ENCODE data around the gene PRDX2.
A peak's percentile ranks its signal among the peaks of the same experiment; 100 is the strongest.
"Not testable (repeated sequence)": the region's sequence is repeated elsewhere in the genome, so short reads cannot be mapped to it uniquely, and the experiment has no call there.

The PRDX2 gene

GRCh38 chr19:12801466-12802266 is at the start of gene PRDX2, which contains the start of gene THSD8:
Gene PRDX2 (minus strand): TSS chr19:12801800. CDS start chr19:12801261, 539 bp downstream.
Gene THSD8 (plus strand): TSS chr19:12802069. CDS start chr19:12802072, 3 bp downstream.
- H3K27me3 ChIP-seq (replicated peaks; ENCODE audit: control insufficient read depth, insufficient read depth, low read length), result no peaks in the 10 kb centered on the region
- no peaks in the 10 kb centered on the region; the same call in 1 of the 2 replicates for H3K36me3 ChIP-seq (ENCODE audit: control insufficient read depth, insufficient read depth, low read length)
- DNase-seq (ENCODE audit: extremely low read depth, insufficient read length), result peak; percentile 92
- TF ChIP-seq CTCF (IDR thresholded peaks at IDR 0.05; ENCODE audit: insufficient read depth, low read length, poor library complexity, severe bottlenecking), result no peak
- peak within 1 kb of the TSS; percentile 66 for H3K4me3 ChIP-seq (replicated peaks; ENCODE audit: low read depth, low read length)

GRCh38 chr19:12847159-12848139 is 45.8 kb upstream of the PRDX2 start:
- peak overlapping the region; percentile 20; the same call in 1 of the 2 replicates for H3K4me3 ChIP-seq (replicated peaks; ENCODE audit: low read depth, low read length)

GRCh38 chr19:12846613-12847012 is 45.0 kb upstream of the PRDX2 start:
- H3K36me3 ChIP-seq (ENCODE audit: control insufficient read depth, insufficient read depth, low read length); DNase-seq (ENCODE audit: extremely low read depth, insufficient read length); H3K27me3 ChIP-seq (replicated peaks; ENCODE audit: control insufficient read depth, insufficient read depth, low read length); H3K4me3 ChIP-seq (replicated peaks; ENCODE audit: low read depth, low read length): not testable (repeated sequence)

More at GRCh38 chr19:12847159-12848139, 45.8 kb upstream of the PRDX2 start:
- peak; percentile 86 for DNase-seq (ENCODE audit: extremely low read depth, insufficient read length)
- no peaks in the 10 kb centered on the region for H3K36me3 ChIP-seq (ENCODE audit: control insufficient read depth, insufficient read depth, low read length)
- no peaks in the 10 kb centered on the region; the same call in 1 of the 2 replicates for H3K27me3 ChIP-seq (replicated peaks; ENCODE audit: control insufficient read depth, insufficient read depth, low read length)
- TF ChIP-seq CTCF (IDR thresholded peaks at IDR 0.05; ENCODE audit: insufficient read depth, low read length, poor library complexity, severe bottlenecking), result peak; percentile 71

- H3K36me3 ChIP-seq (ENCODE audit: control insufficient read depth, insufficient read depth, low read length), result no peaks in the 10 kb centered on the region
- no peak for TF ChIP-seq CTCF (IDR thresholded peaks at IDR 0.05; ENCODE audit: insufficient read depth, low read length, poor library complexity, severe bottlenecking)
- no peak overlapping the region for H3K4me3 ChIP-seq (replicated peaks; ENCODE audit: low read depth, low read length)
- no peak for DNase-seq (ENCODE audit: extremely low read depth, insufficient read length)
- no peaks in the 10 kb centered on the region; the same call in none of the 2 replicates for H3K27me3 ChIP-seq (replicated peaks; ENCODE audit: control insufficient read depth, insufficient read depth, low read length)
Observed at GRCh38 chr19:12843999-12844732, 42.6 kb upstream of the PRDX2 start.

- DNase-seq (ENCODE audit: extremely low read depth, insufficient read length), result no peak
- H3K36me3 ChIP-seq (ENCODE audit: control insufficient read depth, insufficient read depth, low read length), result no peaks in the 10 kb centered on the region
- H3K4me3 ChIP-seq (replicated peaks; ENCODE audit: low read depth, low read length), result no peak overlapping the region
- H3K27me3 ChIP-seq (replicated peaks; ENCODE audit: control insufficient read depth, insufficient read depth, low read length), result no peaks in the 10 kb centered on the region; the same call in none of the 2 replicates
- TF ChIP-seq CTCF (IDR thresholded peaks at IDR 0.05; ENCODE audit: insufficient read depth, low read length, poor library complexity, severe bottlenecking), result no peak
Observed at GRCh38 chr19:12843328-12843727, 41.7 kb upstream of the PRDX2 start.

All from GM06990 (cell line).